ENCODE data around the gene KCNQ5.

KCNQ5 gene

DNA sequence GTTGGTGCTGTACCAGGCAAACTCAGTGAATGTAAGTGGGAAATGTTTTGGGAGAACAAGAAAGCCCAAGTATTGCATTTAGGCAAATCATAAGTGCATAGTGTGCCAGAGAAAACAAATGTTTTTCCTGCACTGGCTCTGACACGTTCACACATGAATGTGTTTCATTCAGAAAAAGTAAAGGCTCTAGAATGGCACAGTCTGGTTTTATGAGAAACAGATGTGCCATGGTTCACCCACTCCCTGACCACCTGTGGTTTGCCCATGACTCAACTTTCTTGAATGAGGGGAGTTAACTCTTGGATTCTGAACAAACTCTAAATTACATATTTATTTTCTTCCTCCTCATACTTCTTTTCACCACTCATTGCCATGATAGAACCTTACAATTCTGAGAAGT lies 126.9 kb downstream of the KCNQ5 start:
- no peak for DNase-seq

- no peak for DNase-seq
These were observed 133.9 kb downstream of the KCNQ5 start for GRCh38 chr6:72755752-72756151.

GRCh38 chr6:72757048-72757447 lies 135.2 kb downstream of the KCNQ5 start:
- no peak for DNase-seq

DNA sequence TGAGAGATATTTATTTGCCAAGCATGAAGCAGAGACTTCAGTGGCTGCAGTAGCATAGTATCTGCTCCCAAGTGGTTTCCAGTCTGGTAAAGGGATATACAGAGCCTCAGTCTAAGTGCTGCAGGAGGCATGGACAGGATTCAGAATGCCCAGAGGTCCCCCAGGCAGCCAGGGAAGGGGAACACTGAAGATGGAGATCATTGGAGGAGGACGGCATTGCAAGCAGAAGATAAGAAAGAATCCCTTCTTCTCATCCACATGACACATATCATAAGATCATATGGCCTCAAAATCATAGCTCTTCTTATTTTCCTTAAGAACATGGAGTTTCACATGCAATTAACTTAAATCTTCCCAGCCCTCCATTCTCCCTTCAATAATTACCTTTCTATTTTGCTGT lies 136.1 kb downstream of the KCNQ5 start:
- no peak for DNase-seq

DNA sequence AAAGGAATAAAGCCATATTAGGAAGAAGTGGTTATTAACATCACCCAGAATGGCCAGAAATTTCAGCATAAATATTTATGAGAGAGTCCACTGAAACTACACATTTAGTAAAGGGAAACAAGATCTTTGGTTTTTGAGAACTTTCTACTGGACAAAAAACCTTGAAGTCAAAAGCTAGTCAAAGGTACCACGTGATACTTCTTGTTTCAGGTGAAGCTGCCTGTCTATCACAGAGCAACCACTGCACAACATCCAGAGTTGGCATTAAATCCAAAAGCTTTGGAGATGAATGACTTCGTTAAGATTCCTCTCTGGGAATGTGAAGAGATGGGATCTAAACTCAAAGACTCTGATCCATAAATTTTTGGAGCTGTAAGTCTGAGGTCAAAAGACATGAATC lies 137.0 kb downstream of the KCNQ5 start:
- no peak for DNase-seq

GRCh38 chr6:72760114-72760793 lies 138.4 kb downstream of the KCNQ5 start:
- DNase-seq = no peak

DNA sequence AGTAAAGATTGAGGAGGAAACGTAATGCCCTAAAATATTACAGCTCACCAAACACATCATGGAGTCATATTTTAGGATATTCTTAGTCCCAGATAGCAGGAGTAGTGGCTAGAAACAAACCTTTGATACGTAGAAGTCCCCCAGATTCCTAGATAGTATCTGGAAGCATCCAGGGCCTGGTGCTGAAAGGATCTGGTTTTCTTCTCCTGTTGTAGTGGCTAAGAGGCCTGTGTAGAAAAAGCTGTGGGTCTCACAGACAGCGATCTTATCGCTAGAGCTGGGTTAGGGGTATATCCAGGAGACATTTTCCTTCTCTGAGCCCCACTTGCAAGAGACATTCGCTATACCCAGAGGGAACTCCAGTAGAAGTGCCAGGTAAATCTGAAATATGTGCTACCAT lies 139.9 kb downstream of the KCNQ5 start:
- DNase-seq = peak; percentile 85

- no peak for DNase-seq
These were observed 147.7 kb downstream of the KCNQ5 start for GRCh38 chr6:72769459-72770125.

- DNase-seq = no peak
These were observed 149.1 kb downstream of the KCNQ5 start for GRCh38 chr6:72770959-72771358.

DNA sequence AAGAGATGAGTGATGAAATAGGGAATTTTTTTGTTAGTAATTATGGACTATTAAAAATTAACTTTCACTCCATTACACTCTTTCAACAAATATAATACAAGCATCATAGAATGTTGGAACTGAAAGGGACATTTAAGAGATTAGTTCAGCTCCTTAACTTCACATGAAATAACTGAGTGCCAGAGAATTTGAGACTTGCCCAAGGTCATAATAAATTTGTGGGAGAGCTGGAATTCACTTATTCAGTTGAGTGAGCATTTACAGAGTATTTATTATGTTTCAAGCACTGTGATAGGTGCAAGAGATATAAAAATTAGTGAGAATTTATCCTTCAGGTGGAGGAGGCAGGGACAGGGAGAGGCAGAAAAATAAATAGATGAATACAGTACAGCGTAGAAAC lies 154.6 kb downstream of the KCNQ5 start:
- DNase-seq = no peak

DNA sequence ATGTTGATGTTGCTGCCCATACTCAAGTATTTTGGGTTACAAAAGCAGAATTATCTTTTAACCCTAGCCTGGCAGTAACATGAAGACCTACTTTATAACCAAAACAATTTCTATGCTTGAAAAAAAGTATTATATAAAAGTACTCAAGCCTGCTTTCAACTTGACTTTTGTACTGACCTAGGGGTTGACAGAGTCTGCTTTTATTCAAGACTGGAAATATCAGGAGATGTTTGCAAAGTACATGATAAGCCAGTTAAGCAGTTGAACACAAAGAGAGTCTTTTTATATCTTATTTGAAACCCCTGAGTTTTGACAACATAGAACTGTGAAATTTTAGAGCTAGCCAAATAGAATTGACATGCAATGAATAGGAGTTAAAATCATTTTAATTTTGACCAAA lies 159.8 kb downstream of the KCNQ5 start:
- DNase-seq = no peak

GRCh38 chr6:72783035-72783434 lies 161.2 kb downstream of the KCNQ5 start:
- DNase-seq = no peak

DNA sequence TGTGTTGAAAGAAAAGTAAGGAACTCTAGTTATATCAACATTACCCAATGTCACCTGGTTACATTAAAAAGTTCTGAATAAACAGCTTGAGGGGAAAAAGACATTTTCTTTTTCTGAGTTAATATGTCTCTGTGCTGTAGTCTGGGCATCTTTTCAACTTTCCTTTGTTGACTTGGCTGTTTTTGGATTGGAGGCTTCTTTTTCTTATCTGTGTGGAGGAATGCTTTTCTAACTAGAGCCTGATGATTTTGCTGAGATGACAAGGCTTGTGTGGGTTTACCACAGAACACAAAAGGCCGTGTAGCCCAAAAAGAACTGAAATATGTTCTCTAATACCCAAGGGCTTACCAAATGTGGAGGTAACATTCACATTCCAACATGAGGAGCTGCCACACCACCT lies 161.8 kb downstream of the KCNQ5 start:
- no peak for DNase-seq

DNA sequence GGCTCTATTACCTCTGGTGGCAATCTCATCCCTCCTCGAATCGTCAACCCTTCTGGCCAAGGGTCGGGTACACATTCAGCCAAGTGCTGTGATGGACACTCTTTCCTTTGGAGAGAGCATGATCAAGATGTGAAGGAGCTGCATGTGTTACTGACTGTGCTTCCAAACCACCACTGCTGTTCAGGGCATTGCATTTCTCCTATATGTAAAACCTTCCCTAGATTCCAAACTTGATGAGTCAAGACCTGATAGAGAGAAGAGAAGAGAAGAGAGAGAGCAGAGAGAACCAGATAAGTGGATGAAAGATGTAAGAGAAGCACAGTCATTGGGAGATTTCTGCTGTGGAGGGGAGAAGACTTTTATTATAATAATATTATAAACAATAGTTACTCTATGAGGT lies 162.2 kb downstream of the KCNQ5 start:
- no peak for DNase-seq

DNA sequence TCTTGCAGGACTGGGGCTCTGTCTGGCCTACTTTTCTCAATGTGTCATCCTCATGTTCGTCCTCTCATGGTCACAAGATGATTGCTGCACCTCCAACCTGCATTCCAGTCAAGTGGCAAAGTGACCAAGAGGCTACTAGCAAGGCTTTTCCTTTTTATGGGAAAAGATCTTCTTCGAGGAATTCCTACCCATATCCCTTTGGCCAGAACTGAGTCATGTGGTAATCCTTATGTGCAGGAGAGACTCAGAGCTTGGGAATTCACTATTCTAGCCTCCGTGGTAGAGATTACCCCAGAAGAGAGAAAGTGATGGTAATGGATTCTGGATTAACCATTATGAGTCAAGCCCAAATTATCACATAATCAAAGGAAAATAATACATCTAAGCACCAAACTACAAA lies 162.7 kb downstream of the KCNQ5 start:
- DNase-seq = peak; percentile 77

GRCh38 chr6:72787391-72788031 lies 165.6 kb downstream of the KCNQ5 start:
- peak; percentile 91 for DNase-seq

- no peak for DNase-seq
These were observed 166.3 kb downstream of the KCNQ5 start for GRCh38 chr6:72788188-72788587.

- DNase-seq = no peak
These were observed 167.3 kb downstream of the KCNQ5 start for GRCh38 chr6:72789145-72789544.

DNA sequence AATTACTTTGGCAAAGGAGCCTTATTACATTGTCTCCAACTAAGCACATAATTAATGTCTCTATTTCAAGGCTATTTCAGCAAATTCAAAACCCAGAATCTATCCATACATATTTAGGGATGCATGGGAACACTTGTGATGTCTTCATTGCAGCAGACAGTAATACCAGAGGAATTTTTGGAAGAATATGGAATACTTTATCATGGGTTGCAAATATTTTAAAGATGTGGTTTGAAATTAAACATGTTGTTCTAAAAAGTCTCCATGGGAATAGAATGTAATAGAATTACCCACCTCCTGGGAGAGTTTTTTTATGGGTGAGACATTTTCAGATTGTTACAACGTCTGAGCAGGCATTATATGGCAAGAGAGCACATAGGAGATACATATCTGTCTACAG lies 170.8 kb downstream of the KCNQ5 start:
- DNase-seq = no peak

- DNase-seq = no peak
These were observed 172.0 kb downstream of the KCNQ5 start for GRCh38 chr6:72793641-72794395.

GRCh38 chr6:72798196-72798595 lies 176.3 kb downstream of the KCNQ5 start:
- DNase-seq = no peak

GRCh38 chr6:72809746-72810379 lies 188.0 kb downstream of the KCNQ5 start:
- no peak for DNase-seq

Measured in islet precursor cell (in vitro differentiated cells).